ENCODE results near the gene CEP162. TPM values are rescaled to one million over a fixed set of nuclear protein-coding genes. Genes with fewer than 3 reads are reported as not detected.
"Not testable (repeated sequence)": the region's sequence is repeated elsewhere in the genome, so short reads cannot be mapped to it uniquely, and the experiment has no call there.

The CEP162 gene
- total RNA-seq, 4 donors from 2014 or later = 3.6 to 7.1 (median 5.2) TPM

DNA sequence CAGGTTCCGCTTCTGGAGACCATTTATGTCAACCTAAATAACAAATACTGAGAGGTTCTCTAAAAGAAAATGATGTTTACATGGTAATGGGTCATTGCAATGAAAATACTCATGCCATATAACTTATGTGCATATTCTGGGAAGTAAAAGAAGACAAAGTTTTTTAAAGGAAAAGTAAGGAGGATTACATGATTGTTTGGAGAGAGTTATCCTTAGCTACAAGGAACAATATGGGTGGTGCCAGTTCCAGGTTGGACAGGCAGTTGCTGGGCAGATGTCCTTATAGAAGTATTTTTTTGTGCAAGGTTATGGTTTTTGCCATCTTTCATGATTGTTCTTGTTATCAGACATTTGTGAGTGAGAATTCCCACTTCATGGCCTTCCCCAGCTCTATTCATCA lies 141.4 kb downstream of the CEP162 start:
- no peak for DNase-seq (ENCODE audit: low spot score in 2 of 2)
- H3K4me3 ChIP-seq (ENCODE audit: low read depth, poor library complexity, severe bottlenecking) = no peak overlapping the region
- TF ChIP-seq POLR2A (IDR thresholded peaks at IDR 0.05) = no peak
- TF ChIP-seq, protein P1, sequence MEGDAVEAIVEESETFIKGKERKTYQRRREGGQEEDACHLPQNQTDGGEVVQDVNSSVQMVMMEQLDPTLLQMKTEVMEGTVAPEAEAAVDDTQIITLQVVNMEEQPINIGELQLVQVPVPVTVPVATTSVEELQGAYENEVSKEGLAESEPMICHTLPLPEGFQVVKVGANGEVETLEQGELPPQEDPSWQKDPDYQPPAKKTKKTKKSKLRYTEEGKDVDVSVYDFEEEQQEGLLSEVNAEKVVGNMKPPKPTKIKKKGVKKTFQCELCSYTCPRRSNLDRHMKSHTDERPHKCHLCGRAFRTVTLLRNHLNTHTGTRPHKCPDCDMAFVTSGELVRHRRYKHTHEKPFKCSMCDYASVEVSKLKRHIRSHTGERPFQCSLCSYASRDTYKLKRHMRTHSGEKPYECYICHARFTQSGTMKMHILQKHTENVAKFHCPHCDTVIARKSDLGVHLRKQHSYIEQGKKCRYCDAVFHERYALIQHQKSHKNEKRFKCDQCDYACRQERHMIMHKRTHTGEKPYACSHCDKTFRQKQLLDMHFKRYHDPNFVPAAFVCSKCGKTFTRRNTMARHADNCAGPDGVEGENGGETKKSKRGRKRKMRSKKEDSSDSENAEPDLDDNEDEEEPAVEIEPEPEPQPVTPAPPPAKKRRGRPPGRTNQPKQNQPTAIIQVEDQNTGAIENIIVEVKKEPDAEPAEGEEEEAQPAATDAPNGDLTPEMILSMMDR (IDR thresholded peaks at IDR 0.05) = no peak
- WGBS, 2 donors = 97 to 100% methylated on average over 1 of the region's 1 CpG
- intact Hi-C loops (cut with DNase I; ENCODE audit: low total_unique reads) = no loop called here

DNA sequence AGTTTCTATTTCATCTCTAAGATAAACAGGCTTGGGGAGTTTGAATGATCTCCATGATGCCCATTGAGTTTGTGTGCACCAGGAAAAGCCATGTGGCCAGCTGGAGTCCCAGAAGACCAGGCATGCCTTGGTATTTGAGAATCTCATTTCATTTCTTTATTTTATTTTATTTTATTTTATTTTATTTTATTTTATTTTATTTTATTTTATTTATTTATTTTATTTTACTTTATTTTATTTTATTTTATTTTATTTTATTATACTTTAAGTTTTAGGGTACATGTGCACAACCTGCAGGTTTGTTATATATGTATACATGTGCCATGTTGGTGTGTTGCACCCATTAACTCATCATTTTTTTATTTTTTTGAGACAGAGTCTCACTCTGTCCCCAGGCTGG lies 142.7 kb downstream of the CEP162 start:
- intact Hi-C loops (cut with DNase I; ENCODE audit: low total_unique reads); H3K4me3 ChIP-seq (ENCODE audit: low read depth, poor library complexity, severe bottlenecking); DNase-seq (ENCODE audit: low spot score in 2 of 2): not testable (repeated sequence)

- intact Hi-C loops (cut with DNase I; ENCODE audit: low total_unique reads) = no loop called here
- WGBS, 2 donors = 63 to 64% methylated on average over 11 of the region's 11 CpGs
- no peak for DNase-seq (ENCODE audit: low spot score in 2 of 2)
- TF ChIP-seq, protein P1 (IDR thresholded peaks at IDR 0.05) = no peak
- TF ChIP-seq POLR2A (IDR thresholded peaks at IDR 0.05) = no peak
- no peak overlapping the region for H3K4me3 ChIP-seq (ENCODE audit: low read depth, poor library complexity, severe bottlenecking)
Observed at GRCh38 chr6:84082689-84083265, 144.7 kb downstream of the CEP162 start.

- DNase-seq (ENCODE audit: low spot score in 2 of 2) = no peak
- H3K4me3 ChIP-seq (ENCODE audit: low read depth, poor library complexity, severe bottlenecking) = no peak overlapping the region
- no peak for TF ChIP-seq POLR2A (IDR thresholded peaks at IDR 0.05)
- TF ChIP-seq, protein P1 (IDR thresholded peaks at IDR 0.05) = no peak
- intact Hi-C loops (cut with DNase I; ENCODE audit: low total_unique reads) = no loop called here
- WGBS, 2 donors = 91 to 93% methylated on average over 2 of the region's 2 CpGs
Observed at GRCh38 chr6:84081222-84081621, 146.2 kb downstream of the CEP162 start.

DNA sequence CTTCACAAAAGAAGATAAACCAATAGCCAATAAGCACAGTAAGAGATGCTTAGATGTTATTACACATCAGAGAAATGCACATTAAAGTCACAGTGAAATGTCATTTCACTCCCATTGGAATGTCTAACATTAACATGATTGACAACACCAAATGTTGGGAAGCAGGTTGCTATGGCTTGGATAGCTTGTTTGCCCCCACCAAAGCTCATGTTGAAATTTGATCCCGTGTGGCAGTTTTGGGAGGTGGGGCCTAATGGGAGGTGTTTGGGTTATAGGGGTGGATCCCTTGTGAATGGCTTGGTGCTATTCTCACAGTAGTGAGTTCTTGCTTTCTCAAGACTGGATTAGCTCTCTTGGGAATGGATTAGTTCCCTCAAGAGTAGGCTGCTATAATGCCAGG lies 149.1 kb downstream of the CEP162 start:
- DNase-seq (ENCODE audit: low spot score in 2 of 2) = no peak
- 7 to 14% methylated on average over 1 of the region's 1 CpG for WGBS, 2 donors
- TF ChIP-seq, protein P1 (IDR thresholded peaks at IDR 0.05) = no peak
- TF ChIP-seq POLR2A (IDR thresholded peaks at IDR 0.05) = no peak
- no peak overlapping the region for H3K4me3 ChIP-seq (ENCODE audit: low read depth, poor library complexity, severe bottlenecking)
- intact Hi-C loops (cut with DNase I; ENCODE audit: low total_unique reads) = no loop called here

GRCh38 chr6:84077645-84078044 lies 149.8 kb downstream of the CEP162 start:
- DNase-seq (ENCODE audit: low spot score in 2 of 2) = no peak
- TF ChIP-seq, protein P1 (IDR thresholded peaks at IDR 0.05) = no peak
- no peak for TF ChIP-seq POLR2A (IDR thresholded peaks at IDR 0.05)
- WGBS, 2 donors = 82 to 91% methylated on average over 2 of the region's 2 CpGs
- H3K4me3 ChIP-seq (ENCODE audit: low read depth, poor library complexity, severe bottlenecking) = no peak overlapping the region
- intact Hi-C loops (cut with DNase I; ENCODE audit: low total_unique reads) = no loop called here

All from lower leg skin (tissue), 4 donors.